SH-SY5Y (cell line): ENCODE measurements around the gene EIF4A3.

Source experiments
- GATA2 ChIP-seq: IDR thresholded peaks from 2 replicates; pipeline ENCODE4 v1.6.1; 2011; ENCODE audit warnings: mild to moderate bottlenecking, low read depth, low read length
- GATA3 ChIP-seq: IDR thresholded peaks from 2 replicates; pipeline ENCODE4 v1.6.1; 2011; ENCODE audit warnings: low read depth, mild to moderate bottlenecking, low read length, moderate library complexity

Gene EIF4A3

DNA sequence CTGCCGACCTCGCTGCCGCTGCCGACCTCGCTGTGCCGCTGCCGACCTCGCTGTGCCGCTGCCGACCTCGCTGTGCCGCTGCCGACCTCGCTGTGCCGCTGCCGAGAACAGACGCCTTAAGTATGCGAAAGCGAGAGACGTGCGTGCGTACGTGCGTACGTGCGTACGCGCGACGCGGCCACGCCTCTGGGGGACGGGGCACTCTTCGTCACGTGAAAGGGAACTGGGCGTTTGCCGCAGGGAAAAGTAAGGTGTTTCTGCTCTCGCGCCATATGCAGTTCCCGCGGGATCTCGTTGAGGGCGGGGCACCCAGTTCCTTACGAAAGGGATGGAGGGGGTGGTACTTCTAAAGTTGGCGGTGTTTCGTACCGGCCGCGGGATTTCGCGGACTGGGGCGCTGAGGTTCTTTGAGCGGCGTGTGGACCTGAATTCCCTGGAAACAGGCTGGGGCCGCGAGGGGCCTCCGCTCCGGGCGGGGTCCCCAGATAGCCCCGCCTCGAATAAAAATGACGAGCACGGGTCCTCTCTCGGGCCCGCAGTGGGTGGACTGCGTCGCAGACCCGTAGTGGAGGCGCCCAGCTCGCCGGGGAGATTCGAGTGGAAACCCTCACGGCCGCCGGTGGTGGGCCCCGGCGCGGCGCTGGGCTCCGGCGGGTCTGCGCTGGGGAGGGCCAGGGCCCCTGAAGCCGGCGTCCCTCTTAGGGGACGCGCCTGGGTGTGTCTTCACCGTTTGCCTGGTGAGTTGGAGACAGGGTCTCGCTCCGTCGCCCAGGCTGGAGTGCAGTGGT, at the start of gene EIF4A3:
Gene EIF4A3, minus strand, starts transcription at position 94 of the 788 bp plus-strand sequence. CDS start 167 bp downstream, outside the sequence.
- TF ChIP-seq GATA3 (no peak), GATA2 (no peak; the same call in 1 of the 2 replicates)

- no peak for TF ChIP-seq GATA2
- TF ChIP-seq GATA3, result no peak
Observed at GRCh38 chr17:80196652-80197051, 49.7 kb upstream of the EIF4A3 start.

GRCh38 chr17:80195671-80196529, 49.0 kb upstream of the EIF4A3 start:
- TF ChIP-seq GATA3 (no peak), GATA2 (no peak)

- TF ChIP-seq GATA2 (no peak), GATA3 (no peak)
Observed at GRCh38 chr17:80195141-80195540, 48.2 kb upstream of the EIF4A3 start.

DNA sequence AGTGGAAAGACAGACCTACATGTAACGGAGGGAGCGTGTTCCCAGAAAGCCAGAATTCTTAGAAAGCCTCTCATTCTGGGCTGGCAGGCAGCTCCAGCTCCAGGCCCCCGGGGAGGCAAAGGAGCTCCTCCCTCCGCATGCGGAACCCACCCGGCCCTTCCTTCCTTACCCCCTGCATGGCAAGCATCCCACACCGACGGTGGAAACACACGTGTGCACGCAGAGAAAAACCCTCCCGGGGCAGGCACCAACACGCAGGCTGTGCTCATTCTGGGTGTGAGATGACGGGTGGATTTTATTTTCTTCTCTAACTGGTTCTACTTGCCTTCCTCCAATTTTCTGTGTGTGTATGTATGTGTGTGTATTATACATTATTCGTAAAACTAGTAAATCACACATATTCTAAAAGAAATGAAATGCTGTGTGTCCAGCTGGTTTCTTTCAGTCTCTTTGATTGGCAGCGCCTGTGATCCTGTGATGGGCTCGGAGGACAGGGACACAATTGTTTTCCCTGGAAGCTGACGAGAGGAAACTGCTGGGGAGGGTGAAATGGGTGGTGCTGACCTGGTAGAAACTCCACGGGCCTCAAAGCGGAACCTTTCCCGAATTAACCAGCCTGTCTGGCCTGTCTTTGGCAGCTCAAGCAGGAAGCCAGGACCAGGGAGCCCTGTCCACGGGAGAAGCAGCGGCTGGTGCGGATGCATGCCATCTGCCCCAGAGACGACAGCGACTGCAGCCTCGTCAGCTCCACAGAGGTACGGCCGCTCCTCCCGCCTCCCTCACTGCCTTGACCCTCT, 45.1 kb upstream of the EIF4A3 start:
- TF ChIP-seq GATA2 (no peak), GATA3 (no peak)

- TF ChIP-seq GATA2 (no peak), GATA3 (no peak)
Observed at GRCh38 chr17:80191192-80191591, 44.3 kb upstream of the EIF4A3 start.

DNA sequence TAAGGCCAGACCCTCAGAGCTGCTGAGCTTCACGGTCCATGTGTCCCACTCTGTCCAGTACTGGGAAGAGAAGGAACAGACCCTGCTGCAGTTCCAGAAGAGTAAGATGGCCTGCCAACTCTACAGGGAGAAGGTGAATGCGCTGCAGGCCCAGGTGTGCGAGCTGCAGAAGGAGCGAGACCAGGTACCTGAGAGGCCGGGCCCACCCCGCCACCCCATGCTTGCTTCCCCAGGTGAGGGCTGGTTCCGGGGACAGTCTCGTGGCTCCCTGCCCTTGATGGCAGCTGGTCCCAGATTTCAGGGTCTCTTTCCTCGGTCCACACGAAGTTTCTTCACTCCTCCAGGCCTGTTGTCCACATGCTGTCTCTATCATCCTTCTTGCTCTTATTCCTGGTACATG, 43.8 kb upstream of the EIF4A3 start:
- no peak for TF ChIP-seq GATA3
- TF ChIP-seq GATA2, result no peak

- TF ChIP-seq GATA2, result no peak
- no peak for TF ChIP-seq GATA3
Observed at GRCh38 chr17:80189611-80190010, 42.7 kb upstream of the EIF4A3 start.

DNA sequence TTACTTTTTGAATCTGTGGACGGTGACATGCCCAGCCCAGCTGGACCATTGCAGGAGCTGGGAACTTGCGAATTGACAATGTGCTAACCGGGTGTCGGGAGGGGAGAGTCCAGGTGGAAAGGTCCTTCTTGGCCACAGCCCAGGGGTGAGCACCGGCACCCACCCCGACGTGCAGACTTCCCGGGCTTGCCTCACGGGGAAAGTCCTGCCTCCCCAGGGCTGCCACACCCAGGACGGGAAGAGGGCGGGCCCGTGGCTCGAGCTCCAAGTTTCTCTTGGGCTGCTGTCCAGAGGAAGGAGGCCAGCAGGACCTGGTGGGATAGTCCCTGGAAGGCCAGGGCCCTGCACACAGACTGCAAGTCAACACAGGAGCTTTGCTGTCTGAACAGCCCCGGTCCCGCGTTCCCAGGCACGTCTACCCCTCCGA, 40.6 kb upstream of the EIF4A3 start:
- TF ChIP-seq GATA3 (no peak), GATA2 (no peak)

DNA sequence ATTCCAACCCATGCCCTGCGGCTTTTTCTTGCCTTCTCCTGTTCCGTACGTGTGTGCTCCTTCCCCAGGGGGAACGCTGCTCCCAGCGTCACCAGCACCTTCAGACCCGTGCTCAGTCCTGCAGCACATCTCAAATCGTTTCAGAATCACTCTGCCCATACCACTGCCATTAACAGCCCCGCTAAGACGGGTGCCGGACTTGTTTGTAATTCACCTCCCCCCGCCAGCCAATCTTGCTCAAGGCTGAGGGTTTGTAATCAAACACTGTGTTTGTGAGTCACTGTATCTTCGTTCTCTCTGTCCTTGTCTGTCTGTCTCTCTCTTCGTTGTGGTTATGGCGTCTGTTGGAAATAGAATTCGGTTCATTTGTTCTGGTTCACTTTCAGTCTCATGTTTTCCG, 40.2 kb upstream of the EIF4A3 start:
- TF ChIP-seq GATA3 (no peak), GATA2 (no peak)

DNA sequence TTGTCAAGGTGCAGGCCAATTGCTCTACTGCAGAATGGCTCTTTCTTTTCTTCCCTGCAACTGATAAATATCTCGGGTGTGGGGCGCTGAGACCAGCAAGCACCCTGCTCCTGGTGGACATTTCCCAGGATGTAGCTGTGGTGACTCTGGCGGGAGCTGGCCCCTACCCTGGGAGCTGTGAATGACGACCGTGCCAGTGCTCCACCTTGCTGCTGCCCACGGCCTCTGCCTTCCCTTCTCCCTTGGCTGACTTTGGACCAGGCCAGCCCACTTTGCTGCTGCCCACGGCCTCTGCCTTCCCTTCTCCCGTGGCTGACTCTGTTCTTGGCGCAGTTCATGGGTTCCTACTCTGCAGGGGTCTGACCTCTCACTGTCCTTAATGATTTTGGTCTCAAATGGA, 39.0 kb upstream of the EIF4A3 start:
- TF ChIP-seq GATA2, result no peak

DNA sequence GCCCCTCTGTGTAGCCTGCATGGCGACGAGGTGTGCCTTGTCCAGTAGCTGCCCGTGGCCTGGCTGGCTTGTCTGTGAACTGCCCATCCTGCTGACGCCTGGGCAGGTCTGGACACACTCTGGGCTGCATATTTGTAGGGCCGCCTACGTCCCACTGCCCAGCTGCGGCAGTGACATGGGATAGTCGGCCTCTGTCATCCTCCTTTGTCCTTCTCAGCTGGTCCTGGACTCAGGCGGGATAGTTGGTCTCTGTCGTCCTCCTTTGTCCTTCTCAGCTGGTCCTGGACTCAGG, 37.4 kb upstream of the EIF4A3 start:
- TF ChIP-seq GATA3, result no peak
- no peak for TF ChIP-seq GATA2

DNA sequence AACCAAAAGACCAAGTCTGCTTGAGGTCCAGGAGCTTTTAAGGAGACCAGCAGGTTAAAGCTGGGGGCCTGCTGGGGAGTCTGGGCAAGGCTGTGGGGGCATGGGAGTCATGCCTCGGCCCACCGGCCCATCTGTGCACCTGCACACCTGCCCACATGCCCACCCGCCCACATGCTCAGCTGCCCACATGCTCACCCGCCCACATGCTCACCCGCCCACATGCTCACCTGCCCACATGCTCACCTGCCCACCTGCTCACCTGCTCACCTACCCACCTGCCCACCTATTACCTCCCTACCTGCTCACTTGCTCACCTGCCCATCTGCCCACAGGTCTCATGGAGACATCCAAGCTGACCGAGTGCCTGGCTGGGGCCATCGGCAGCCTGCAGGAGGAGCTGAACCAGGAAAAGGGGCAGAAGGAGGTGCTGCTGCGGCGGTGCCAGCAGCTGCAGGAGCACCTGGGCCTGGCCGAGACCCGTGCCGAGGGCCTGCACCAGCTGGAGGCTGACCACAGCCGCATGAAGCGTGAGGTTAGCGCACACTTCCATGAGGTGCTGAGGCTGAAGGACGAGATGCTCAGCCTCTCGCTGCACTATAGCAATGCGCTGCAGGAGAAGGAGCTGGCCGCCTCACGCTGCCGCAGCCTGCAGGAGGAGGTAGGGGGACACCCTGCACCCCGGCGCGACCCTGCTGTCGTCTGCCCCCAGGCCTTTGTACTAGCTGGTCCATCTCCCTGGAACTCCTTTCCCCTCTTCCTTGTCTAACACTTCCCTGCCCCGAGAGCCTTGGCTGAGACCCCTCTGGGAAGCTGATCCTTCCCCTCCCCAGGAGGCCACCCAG, 36.9 kb upstream of the EIF4A3 start:
- TF ChIP-seq GATA2, result no peak
- TF ChIP-seq GATA3, result no peak

DNA sequence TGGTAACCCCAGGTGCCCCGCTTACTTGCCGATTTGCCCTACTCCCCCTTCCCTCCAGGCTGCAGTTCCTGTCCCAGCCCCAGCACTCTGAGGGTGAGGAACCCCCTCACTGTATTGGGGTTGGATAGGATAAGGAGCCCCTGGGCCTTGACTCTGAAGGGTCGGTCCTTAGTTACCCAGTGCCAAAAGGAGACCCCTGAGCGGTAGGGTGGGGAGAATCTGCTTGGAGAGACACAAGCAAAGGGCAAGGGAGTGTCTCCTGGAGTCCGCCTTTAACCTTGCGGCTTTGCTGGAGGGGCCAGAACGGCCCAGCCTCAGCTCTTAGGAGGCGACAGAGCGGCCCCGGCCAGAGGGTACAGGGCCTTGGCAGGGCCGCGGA, 35.9 kb upstream of the EIF4A3 start:
- no peak for TF ChIP-seq GATA2
- no peak for TF ChIP-seq GATA3
